CD4-positive, alpha-beta T cell treated with Interleukin-6 for 4 hours (primary cell): ENCODE measurements around the gene TSPAN31.
"Not testable (repeated sequence)": the region's sequence is repeated elsewhere in the genome, so short reads cannot be mapped to it uniquely, and the experiment has no call there.

Experiments used
- DNase-seq: peaks from one replicate; pipeline ENCODE4 v3.0.0-alpha.2; 2020; ENCODE audit warnings: mixed read lengths

Gene TSPAN31, protein sequence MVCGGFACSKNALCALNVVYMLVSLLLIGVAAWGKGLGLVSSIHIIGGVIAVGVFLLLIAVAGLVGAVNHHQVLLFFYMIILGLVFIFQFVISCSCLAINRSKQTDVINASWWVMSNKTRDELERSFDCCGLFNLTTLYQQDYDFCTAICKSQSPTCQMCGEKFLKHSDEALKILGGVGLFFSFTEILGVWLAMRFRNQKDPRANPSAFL

DNA sequence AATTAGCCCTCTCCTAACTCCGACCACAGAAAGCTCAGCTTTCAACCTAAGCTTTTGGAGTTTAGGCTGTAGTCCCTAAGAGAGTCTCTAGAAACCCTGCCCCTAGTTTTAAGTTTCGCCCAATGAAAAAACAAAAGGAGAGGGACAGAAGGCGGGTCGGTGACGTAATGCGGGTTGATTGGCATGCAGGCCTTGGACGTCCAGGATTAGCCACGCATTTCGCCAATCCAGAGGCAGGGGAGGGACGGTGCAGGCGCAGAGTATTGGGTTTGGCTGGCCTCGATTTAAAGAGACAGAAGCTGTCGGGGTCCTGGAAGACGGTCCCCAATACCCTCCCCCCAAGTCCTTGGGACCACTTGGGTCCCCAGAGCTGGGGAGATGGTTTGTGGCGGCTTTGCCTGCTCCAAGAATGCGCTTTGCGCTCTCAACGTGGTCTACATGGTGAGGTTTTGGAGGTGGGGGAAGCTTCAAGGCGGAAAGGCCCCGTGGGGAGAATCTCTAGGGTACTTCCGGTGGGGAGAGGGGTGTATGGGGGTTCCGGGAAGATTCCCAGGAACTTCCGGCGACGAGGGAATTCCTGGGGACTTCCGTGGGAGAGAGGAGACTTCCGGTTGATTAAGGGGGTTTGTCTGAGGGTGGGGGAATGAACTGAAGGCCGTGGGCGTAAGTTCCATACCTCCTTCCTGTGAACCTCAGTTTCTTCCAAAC lies at the start of gene TSPAN31:
Gene TSPAN31 (plus strand): TSS at position 263 of the 708 bp plus-strand sequence. CDS start 116 bp downstream, at position 379.
- DNase-seq, result peak; percentile 96

- DNase-seq, result no peak
Measured at GRCh38 chr12:57695770-57696432, 48.9 kb upstream of the TSPAN31 start.

DNA sequence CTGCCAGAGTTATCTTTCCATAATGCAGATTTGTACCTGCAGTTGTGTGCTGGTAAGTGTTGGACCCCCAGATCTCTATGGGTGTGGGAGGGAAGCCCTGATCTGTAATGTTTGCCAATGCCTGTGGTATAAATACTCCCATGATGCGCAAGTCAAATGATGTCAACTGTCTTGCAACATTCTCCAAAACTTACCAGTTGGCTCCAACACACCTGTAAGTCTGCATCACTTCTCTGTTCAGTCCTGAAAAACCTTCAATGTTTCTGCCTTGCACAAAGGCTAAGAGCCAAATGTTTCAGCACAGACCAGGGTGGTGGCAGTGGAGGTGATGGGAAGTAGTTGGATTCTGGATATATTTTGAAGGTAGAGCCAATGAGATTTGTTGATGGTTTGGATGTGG lies 47.8 kb upstream of the TSPAN31 start:
- no peak for DNase-seq

- no peak for DNase-seq
Measured at GRCh38 chr12:57698414-57698813, 46.4 kb upstream of the TSPAN31 start.

- no peak for DNase-seq
Measured at GRCh38 chr12:57700317-57700716, 44.5 kb upstream of the TSPAN31 start.

GRCh38 chr12:57707250-57707649 lies 37.6 kb upstream of the TSPAN31 start:
- DNase-seq, result no peak

DNA sequence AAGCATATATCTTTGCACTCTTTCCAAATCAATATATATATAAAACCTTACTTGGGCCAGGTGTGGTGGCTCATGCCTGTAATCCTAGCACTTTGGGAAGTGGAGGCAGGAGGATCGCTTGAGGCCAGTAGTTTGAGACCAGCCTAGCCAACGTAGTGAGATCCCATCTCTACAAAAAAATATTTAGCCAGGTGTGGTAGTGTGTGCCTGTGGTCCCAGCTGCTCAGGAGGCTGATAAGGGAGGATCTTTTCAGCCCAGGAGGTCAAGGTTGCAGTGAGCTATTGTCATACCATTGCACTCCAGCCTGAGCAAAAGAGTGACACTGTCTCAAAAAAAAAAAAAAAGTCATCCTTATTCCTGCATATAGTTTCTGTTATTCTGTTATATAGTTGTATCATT lies 36.5 kb upstream of the TSPAN31 start:
- no peak for DNase-seq

DNA sequence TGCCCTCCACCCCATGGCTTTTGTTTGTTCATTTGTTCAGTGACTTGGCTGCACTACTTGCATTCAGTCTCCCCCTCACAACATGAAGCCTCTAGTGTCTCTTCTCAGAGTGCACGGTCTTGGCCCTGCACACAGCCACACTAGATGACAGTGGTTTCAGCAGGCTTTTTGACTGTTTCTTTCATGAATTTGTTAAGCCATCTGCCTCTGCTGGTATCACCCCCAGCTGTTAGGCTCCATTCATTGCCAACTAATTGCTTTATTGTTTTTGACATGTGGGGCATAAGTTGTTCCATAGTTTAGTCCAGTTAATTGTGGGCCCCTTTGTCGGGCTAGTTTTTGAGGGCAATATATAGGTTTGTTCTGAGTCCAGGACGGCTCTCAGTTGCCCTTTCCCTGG lies 32.1 kb upstream of the TSPAN31 start:
- no peak for DNase-seq

DNA sequence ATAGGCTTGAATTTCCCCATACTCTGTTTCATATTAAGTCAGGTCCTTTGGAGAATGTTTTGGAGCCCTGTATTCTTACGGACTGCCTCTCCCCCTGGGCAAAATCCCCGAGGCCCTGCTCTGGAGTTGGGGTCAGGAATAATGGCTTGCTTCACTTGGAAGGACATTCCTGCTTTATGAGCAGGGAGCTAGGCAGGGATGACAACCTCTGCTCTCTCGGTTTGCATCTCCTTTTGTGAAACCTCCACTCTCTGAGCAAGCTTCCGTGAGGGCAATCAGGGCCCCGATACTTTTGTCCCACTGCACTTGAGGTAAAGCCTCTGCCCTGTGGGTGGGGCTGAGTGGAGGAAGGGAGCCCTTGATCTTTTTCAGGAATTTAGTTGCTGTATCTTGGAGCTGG lies 31.6 kb upstream of the TSPAN31 start:
- no peak for DNase-seq

- DNase-seq, result not testable (repeated sequence)
Measured at GRCh38 chr12:57715036-57715748, 29.6 kb upstream of the TSPAN31 start.

- DNase-seq, result no peak
Measured at GRCh38 chr12:57715786-57716185, 29.1 kb upstream of the TSPAN31 start.

DNA sequence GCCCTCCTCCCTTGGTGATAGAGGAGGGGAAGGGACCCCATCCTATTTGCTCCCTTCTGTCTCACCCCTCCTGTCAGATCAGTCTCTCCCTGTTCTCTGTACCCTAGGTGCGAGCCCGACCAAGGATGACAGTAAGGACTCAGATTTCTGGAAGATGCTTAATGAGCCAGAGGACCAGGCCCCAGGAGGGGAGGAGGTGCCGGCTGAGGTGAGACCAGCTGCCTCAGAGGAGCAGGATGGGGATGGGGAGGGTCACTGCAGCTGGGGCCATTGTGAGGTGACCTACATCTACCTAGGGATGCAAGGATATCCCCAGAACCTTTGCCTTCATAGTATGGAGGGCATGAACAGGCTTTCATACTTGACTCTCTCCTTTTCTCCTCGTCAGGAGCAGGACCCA lies 28.5 kb upstream of the TSPAN31 start:
- no peak for DNase-seq

DNA sequence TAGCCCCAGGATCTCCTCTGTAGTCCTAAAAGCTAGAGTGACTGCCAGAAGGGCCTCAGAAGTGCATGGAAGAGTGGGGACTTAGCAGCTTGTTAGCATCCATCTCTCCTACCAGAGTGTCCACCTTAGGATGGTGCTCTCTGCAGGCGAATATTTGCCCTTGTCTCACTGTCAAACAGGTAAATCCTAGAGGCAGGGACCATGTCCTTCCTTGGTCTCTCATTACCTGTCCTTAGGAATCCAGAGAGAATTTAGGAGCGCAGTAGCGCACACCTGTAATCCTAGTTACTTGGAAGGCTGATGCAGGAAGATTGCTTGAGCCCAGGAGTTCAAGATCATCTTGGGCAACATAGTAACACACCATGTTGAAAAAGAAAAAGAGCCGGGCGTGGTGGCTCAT lies 27.7 kb upstream of the TSPAN31 start:
- DNase-seq, result no peak

DNA sequence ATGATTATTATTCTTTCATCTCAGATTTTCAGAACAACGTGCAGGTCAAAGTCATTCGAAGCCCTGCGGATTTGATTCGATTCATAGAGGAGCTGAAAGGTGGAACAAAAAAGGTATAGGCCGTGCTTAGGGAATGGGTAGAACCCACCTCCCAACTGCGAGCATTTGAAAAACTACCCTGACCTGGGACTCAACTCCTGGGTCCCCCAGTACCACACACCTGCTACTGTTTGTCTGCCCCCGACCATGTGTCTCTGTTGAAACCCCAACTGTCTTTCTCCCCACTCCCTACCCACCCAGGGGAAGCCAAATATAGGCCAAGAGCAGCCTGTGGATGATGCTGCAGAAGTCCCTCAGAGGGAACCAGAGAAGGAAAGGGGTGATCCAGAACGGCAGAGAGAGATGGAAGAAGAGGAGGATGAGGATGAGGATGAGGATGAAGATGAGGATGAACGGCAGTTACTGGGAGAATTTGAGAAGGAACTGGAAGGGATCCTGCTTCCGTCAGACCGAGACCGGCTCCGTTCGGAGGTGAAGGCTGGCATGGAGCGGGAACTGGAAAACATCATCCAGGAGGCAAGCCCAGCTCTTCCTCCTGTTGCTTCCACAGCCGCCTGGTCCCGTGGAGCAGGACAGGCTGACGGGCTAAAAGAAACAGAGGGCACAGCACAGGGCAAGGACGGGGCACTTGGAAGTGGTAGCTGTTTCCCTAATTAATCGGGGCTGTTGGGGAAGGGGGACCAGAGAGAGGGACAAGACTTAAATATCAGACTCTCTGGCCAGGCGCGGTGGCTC lies 26.8 kb upstream of the TSPAN31 start:
- DNase-seq, result no peak

DNA sequence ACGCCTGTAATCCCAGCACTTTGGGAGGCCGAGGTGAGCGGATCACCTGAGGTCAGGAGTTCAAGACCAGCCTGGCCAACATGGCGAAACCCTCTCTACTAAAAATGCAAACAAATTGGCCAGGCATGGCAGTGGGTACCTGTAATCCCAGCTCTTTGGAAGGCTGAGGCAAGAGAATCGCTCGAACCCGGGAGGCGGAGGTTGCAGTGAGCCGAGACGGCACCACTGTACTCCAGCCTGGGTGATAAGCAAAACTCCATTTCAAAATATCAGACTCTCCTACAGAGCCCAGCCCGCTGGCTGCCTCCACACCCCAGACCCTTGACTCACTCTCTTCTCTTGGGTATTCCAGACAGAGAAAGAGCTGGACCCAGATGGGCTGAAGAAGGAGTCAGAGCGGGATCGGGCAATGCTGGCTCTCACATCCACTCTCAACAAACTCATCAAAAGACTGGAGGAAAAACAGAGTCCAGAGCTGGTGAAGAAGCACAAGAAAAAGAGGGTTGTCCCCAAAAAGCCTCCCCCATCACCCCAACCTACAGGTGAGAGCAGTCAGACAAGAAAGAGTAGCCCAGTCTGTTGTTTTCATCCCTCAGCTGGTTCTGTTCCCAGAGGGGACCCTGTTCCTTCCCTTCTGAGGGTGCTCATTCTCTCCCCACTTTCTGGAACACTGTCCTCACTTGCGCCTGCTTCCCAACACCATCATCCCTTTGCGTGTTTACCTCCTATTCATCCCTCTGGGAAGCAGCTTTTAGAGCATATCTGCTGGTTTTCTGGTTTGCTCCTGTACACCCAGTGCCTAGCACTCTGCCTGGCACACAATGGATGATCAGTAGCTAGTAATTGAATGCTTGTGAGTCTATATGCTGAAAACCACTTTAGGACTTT lies 26.0 kb upstream of the TSPAN31 start:
- no peak for DNase-seq

DNA sequence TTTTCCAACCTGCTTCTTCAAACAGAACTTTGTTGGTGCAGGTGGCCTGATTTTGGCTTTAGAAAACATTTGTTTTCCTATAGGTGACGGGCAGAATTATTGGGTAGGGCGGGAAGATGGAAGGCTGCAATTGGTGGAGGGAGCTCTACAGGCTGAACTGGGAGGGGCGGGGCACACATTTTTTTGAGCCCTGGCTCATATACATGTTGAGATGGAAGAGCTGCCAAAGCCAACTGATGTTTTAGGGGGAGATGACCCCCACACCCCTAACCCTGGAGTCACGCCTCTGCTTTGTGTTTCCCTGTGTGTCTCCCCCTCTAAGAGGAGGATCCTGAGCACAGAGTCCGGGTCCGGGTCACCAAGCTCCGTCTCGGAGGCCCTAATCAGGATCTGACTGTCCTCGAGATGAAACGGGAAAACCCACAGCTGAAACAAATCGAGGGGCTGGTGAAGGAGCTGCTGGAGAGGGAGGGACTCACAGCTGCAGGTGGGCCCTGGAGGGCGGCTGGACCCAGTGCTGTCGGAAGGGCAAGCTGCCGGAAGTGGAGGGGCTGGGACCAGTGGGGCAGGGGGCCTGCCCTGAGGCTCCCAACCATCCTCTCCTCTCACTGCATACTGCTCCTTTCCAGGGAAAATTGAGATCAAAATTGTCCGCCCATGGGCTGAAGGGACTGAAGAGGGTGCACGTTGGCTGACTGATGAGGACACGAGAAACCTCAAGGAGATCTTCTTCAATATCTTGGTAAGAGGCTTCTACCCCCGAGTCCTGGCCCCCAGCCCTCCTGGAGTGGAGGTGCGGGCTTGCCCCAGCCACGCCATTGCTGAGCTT lies 24.8 kb upstream of the TSPAN31 start:
- no peak for DNase-seq

GRCh38 chr12:57720606-57721595 lies 23.9 kb upstream of the TSPAN31 start:
- DNase-seq, result no peak

GRCh38 chr12:57721846-57722608 lies 22.8 kb upstream of the TSPAN31 start:
- not testable (repeated sequence) for DNase-seq
